H1 (cell line): ENCODE measurements around the gene LIFR. TPM values are rescaled to one million over a fixed set of nuclear protein-coding genes. Genes with fewer than 3 reads are reported as not detected.

ENCODE experiments used
- NRF1 ChIP-seq: IDR thresholded peaks from 2 replicates; pipeline ENCODE4 v1.6.1; 2011; ENCODE audit warnings: mild to moderate bottlenecking, low read depth, low read length, improper control_type of control experiment
- SP1 ChIP-seq: IDR thresholded peaks from 2 replicates; pipeline ENCODE4 v1.6.1; 2011; ENCODE audit warnings: low read depth, low read length
- SRF ChIP-seq: IDR thresholded peaks from 2 replicates; pipeline ENCODE4 v1.6.1; 2011; ENCODE audit warnings: mild to moderate bottlenecking, low read depth, low read length, moderate library complexity
- SUZ12 ChIP-seq: fragments of 200-600 bp; sonication (generic); IDR thresholded peaks from 2 replicates; pipeline ENCODE4 v1.6.1; 2012; ENCODE audit warnings: mild to moderate bottlenecking, inconsistent platforms, low read length, moderate library complexity, mixed read lengths
- polyA plus RNA-seq, 7 experiments: library from polyadenylated mRNA; depleted of rRNA in 3 of 7; stranded (reverse) in 5 of 7; unstranded in 2 of 7; fragments of >200 nt in 5 of 7; fragments of 200-250 nt in 2 of 7; gene quantifications; 1 replicate in 5 of 7; 2 replicates in 1 of 7; 4 replicates in 1 of 7; pipeline versions ENCODE4 v1.2.1 to v1.2.3, GENCODE V29; 2011 to 2013; ENCODE audit warnings: missing spikeins in 2 of 7, mixed read lengths in 2 of 7
- total RNA-seq: library from RNA; stranded (reverse); fragmentation: NEBNext Ultra II Directional; extraction: Animal tissue kit (Norgen Biotek cat#: 25700); gene quantifications from 2 replicates; pipeline ENCODE4 v1.2.1, GENCODE V29; 2021

Gene LIFR
- total and polyA plus RNA-seq, 2 of the 8 experiments (the other 6 are each of a cell fraction or from before 2014, with no cell fraction given), result 2.0 to 18.9 TPM

GRCh38 chr5:38598994-38599617 is 42.7 kb upstream of the LIFR start (continued):
- TF ChIP-seq SRF (no peak), NRF1 (no peak), SP1 (no peak), SUZ12 (no peak)
